Measurements from ENCODE around the gene SCN5A. TPM values are rescaled to one million over a fixed set of nuclear protein-coding genes. Genes with fewer than 3 reads are reported as not detected.

Gene SCN5A
- total RNA-seq, 2 donors from 2014 or later, result 4.5 to 5.6 TPM

DNA sequence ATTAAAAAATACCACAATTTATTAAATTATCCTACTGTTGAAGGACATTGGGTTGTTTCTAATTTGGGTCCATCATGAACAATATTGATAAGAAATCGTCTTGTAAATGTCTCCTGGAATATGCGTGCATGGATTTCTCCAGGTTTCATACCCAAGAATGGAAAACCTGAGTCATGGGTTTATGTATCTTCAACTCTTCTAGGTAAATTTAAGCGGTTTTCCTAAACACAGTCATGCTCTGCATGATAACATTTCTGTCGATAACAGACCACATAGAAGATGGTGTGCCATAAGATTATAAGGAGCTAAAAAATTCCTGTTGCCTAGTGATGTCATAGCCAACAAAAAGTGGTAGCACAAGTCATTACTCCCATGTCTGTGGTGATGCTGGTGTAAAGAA lies 39.9 kb upstream of the SCN5A start:
- Mint-ChIP-seq H3K27me3 (ENCODE audit: insufficient read depth) (peaks cover 8% of the 10 kb centered on the region), H3K36me3 (ENCODE audit: low read depth) (no peaks in the 10 kb centered on the region), H3K4me1 (peaks cover 2% of the 10 kb centered on the region), H3K9me3 (no peaks in the 10 kb centered on the region), H3K27ac (no peak overlapping the region), H3K4me3 (no peak overlapping the region)
- Histone ChIP-seq H3K36me3 (ENCODE audit: control insufficient read depth, insufficient read depth, low read length) (no peaks in the 10 kb centered on the region), H3K4me3 (ENCODE audit: low read length) (no peak overlapping the region), H3K9me3 (ENCODE audit: control insufficient read depth, low read length) (no peaks in the 10 kb centered on the region), H3K27ac (ENCODE audit: low read depth, low read length) (no peak overlapping the region), H3K4me1 (ENCODE audit: control insufficient read depth, insufficient read depth, low read length) (no peaks in the 10 kb centered on the region), H3K27me3 (ENCODE audit: control insufficient read depth, insufficient read depth, low read length, poor library complexity, severe bottlenecking) (no peaks in the 10 kb centered on the region), H3K9ac (ENCODE audit: extremely low read depth, low read length, poor library complexity, severe bottlenecking) (no peak overlapping the region)
- TF ChIP-seq CTCF (conservative IDR thresholded peaks at IDR 0.05), result no peak
- 95 to 96% methylated on average over 4 of the region's 4 CpGs for WGBS, 2 experiments (ENCODE audit: insufficient coverage in 1 of 2, insufficient read length in 1 of 2)
- DNase-seq, result no peak

DNA sequence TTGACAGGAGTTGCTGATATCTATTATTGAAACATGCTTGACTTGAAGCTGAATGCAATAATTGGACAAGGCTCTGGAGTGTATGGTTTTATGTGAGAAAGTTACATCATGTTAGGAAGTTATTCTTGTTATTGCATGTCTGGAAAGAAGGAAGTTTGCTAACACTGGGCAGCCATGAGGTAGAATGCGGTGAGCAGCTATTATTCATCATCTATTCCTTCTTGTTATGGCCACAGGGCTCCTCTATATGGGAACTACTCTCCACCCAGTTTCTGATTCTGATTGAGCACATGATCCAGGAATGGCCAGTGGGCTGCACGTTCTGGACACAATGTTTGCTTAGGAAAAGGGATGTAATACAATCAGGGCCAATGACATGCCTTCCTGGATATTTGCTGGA lies 37.8 kb upstream of the SCN5A start:
- TF ChIP-seq CTCF (conservative IDR thresholded peaks at IDR 0.05), result no peak
- H3K9ac ChIP-seq (ENCODE audit: extremely low read depth, low read length, poor library complexity, severe bottlenecking), result no peak overlapping the region
- no peaks in the 10 kb centered on the region for H3K9me3 ChIP-seq (ENCODE audit: control insufficient read depth, low read length)
- Mint-ChIP-seq H3K27me3 (ENCODE audit: insufficient read depth) (peaks cover 24% of the 10 kb centered on the region), H3K9me3 (no peaks in the 10 kb centered on the region), H3K4me1 (peaks cover 2% of the 10 kb centered on the region), H3K4me3 (no peak overlapping the region), H3K36me3 (ENCODE audit: low read depth) (no peaks in the 10 kb centered on the region), H3K27ac (no peak overlapping the region)
- no peak overlapping the region for H3K27ac ChIP-seq (ENCODE audit: low read depth, low read length)
- no peak for DNase-seq
- no peaks in the 10 kb centered on the region for H3K4me1 ChIP-seq (ENCODE audit: control insufficient read depth, insufficient read depth, low read length)
- 84 to 100% methylated on average over 1 to 2 of the region's 2 CpGs for WGBS, 2 experiments (ENCODE audit: insufficient coverage in 1 of 2, insufficient read length in 1 of 2)
- peaks cover 7% of the 10 kb centered on the region for H3K27me3 ChIP-seq (ENCODE audit: control insufficient read depth, insufficient read depth, low read length, poor library complexity, severe bottlenecking)
- H3K36me3 ChIP-seq (ENCODE audit: control insufficient read depth, insufficient read depth, low read length), result no peaks in the 10 kb centered on the region
- H3K4me3 ChIP-seq (ENCODE audit: low read length), result no peak overlapping the region

DNA sequence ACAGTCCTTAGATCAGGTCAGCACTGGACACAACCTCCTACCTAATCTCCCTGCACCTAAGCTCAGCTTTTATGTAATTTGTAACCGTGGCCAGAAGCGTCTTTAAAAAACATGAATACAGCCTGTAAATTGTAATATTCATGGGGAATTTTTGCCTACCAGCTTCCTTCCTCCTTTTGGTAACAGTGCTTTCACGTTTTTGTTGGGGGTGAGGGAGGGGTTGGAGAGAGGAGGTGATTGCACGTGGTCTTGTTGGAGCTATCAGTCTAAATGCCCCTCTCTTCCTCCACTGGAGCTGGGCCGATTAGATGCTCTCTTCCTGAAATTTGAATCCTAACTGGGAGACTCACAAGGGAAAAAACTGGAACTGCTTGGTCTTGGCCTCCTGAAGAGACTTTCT lies 35.1 kb upstream of the SCN5A start:
- peaks cover 2% of the 10 kb centered on the region for H3K4me1 Mint-ChIP-seq

More for the DNA sequence above, 35.1 kb upstream of the SCN5A start:
- Histone ChIP-seq H3K9me3 (ENCODE audit: control insufficient read depth, low read length) (no peaks in the 10 kb centered on the region), H3K36me3 (ENCODE audit: control insufficient read depth, insufficient read depth, low read length) (no peaks in the 10 kb centered on the region), H3K4me1 (ENCODE audit: control insufficient read depth, insufficient read depth, low read length) (no peaks in the 10 kb centered on the region), H3K4me3 (ENCODE audit: low read length) (no peak overlapping the region), H3K9ac (ENCODE audit: extremely low read depth, low read length, poor library complexity, severe bottlenecking) (no peak overlapping the region), H3K27me3 (ENCODE audit: control insufficient read depth, insufficient read depth, low read length, poor library complexity, severe bottlenecking) (peaks cover 31% of the 10 kb centered on the region), H3K27ac (ENCODE audit: low read depth, low read length) (no peak overlapping the region)
- no peaks in the 10 kb centered on the region for H3K36me3 Mint-ChIP-seq (ENCODE audit: low read depth)
- WGBS, 2 experiments (ENCODE audit: insufficient coverage in 1 of 2, insufficient read length in 1 of 2), result 88% methylated on average over 3 of the region's 5 CpGs; no CpG with 5 or more reads in 1 of the 2 experiments
- no peaks in the 10 kb centered on the region for H3K9me3 Mint-ChIP-seq
- no peak overlapping the region for H3K4me3 Mint-ChIP-seq
- no peak overlapping the region for H3K27ac Mint-ChIP-seq
- TF ChIP-seq CTCF (conservative IDR thresholded peaks at IDR 0.05), result no peak
- H3K27me3 Mint-ChIP-seq (ENCODE audit: insufficient read depth), result peaks cover 51% of the 10 kb centered on the region
- no peak for DNase-seq

Data from endodermal cell (in vitro differentiated cells).